Mammary epithelial cell (primary cell): Measurements from ENCODE around the gene MYO3B.

Experiments
- EZH2 ChIP-seq: IDR thresholded peaks from 2 replicates; pipeline ENCODE4 v1.6.1; 2012; ENCODE audit warnings: low read length, inconsistent platforms, borderline replicate concordance
- TF ChIP-seq, protein P1 (sequence below), 2 donors: IDR thresholded peaks in 1 of 2; conservative IDR thresholded peaks in 1 of 2; 2 replicates each; pipeline ENCODE4 v1.5.1; 2011 to 2012; ENCODE audit warnings: inconsistent platforms in 2 of 2, low read length in 2 of 2, mild to moderate bottlenecking in 2 of 2, control low read depth in 1 of 2, low read depth in 1 of 2; ENCODE audit not compliant: insufficient read depth in 1 of 2; ENCODE audit errors: extremely low read depth in 1 of 2

DNA sequence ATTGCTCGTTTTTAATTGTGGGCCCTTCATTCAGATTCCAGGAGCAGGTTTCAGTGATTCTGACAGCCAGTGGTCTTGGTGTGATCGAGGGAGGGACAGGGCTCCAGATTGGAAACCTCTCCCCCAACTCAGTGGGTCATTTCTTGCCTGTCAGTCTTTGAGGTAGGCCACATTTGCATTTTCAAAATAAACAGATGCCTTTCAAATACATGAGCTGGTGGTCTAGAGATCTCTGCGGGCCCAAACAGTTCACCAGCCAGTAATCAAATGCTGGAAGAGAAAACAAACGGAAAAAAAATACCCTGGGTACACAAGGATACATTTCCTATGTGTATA is 326.8 kb downstream of the MYO3B start:
- no peak for TF ChIP-seq EZH2
- TF ChIP-seq, protein P1, sequence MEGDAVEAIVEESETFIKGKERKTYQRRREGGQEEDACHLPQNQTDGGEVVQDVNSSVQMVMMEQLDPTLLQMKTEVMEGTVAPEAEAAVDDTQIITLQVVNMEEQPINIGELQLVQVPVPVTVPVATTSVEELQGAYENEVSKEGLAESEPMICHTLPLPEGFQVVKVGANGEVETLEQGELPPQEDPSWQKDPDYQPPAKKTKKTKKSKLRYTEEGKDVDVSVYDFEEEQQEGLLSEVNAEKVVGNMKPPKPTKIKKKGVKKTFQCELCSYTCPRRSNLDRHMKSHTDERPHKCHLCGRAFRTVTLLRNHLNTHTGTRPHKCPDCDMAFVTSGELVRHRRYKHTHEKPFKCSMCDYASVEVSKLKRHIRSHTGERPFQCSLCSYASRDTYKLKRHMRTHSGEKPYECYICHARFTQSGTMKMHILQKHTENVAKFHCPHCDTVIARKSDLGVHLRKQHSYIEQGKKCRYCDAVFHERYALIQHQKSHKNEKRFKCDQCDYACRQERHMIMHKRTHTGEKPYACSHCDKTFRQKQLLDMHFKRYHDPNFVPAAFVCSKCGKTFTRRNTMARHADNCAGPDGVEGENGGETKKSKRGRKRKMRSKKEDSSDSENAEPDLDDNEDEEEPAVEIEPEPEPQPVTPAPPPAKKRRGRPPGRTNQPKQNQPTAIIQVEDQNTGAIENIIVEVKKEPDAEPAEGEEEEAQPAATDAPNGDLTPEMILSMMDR (conservative IDR thresholded peaks at IDR 0.05 in 1 of 2, IDR thresholded peaks at IDR 0.05 in 1 of 2; ENCODE audit: extremely low read depth in 1 of 2, insufficient read depth in 1 of 2, low read depth in 1 of 2, low read length in 2 of 2), result no peak
